Ishikawa (cell line): ENCODE results near the gene DOK4.

Source experiments
- CEBPB ChIP-seq: IDR thresholded peaks from 2 replicates; pipeline ENCODE4 v1.6.1; 2012
- CREB1 ChIP-seq: IDR thresholded peaks from 2 replicates; pipeline ENCODE4 v1.6.1; 2012; ENCODE audit warnings: low read depth
- EGR1 ChIP-seq: IDR thresholded peaks from 2 replicates; pipeline ENCODE4 v1.6.1; 2012
- EP300 ChIP-seq: IDR thresholded peaks from 2 replicates; pipeline ENCODE4 v1.6.1; 2012; ENCODE audit warnings: borderline replicate concordance
- FOXM1 ChIP-seq: IDR thresholded peaks from 2 replicates; pipeline ENCODE4 v1.6.1; 2012; ENCODE audit warnings: low read depth, borderline replicate concordance
- MAX ChIP-seq: IDR thresholded peaks from 2 replicates; pipeline ENCODE4 v1.6.1; 2012
- NFIC ChIP-seq: IDR thresholded peaks from 2 replicates; pipeline ENCODE4 v1.6.1; 2012
- RAD21 ChIP-seq: IDR thresholded peaks from 2 replicates; pipeline ENCODE4 v1.6.1; 2012; ENCODE audit warnings: low read depth
- TAF1 ChIP-seq: IDR thresholded peaks from 2 replicates; pipeline ENCODE4 v1.6.1; 2012; ENCODE audit warnings: low read depth, mild to moderate bottlenecking
- TCF12 ChIP-seq: IDR thresholded peaks from 2 replicates; pipeline ENCODE4 v1.6.1; 2012; ENCODE audit warnings: low read depth
- TEAD4 ChIP-seq: IDR thresholded peaks from 2 replicates; pipeline ENCODE4 v1.6.1; 2012
- USF1 ChIP-seq: IDR thresholded peaks from 2 replicates; pipeline ENCODE4 v1.6.1; 2012
- YY1 ChIP-seq: IDR thresholded peaks from 2 replicates; pipeline ENCODE4 v1.6.1; 2012; ENCODE audit warnings: low read depth
- ZBTB7A ChIP-seq: IDR thresholded peaks from 2 replicates; pipeline ENCODE4 v1.6.1; 2012; ENCODE audit warnings: low read depth
- TF ChIP-seq, protein P1 (sequence below): IDR thresholded peaks from 2 replicates; pipeline ENCODE4 v1.6.1; 2012; ENCODE audit warnings: low read depth, mild to moderate bottlenecking

Gene DOK4

GRCh38 chr16:57478396-57479204 is 7.7 kb downstream of the DOK4 start:
- no peak for TF ChIP-seq TAF1
- TF ChIP-seq MAX, result no peak
- no peak for TF ChIP-seq NFIC
- TF ChIP-seq USF1, result no peak
- no peak for TF ChIP-seq FOXM1
- no peak for TF ChIP-seq ZBTB7A

DNA sequence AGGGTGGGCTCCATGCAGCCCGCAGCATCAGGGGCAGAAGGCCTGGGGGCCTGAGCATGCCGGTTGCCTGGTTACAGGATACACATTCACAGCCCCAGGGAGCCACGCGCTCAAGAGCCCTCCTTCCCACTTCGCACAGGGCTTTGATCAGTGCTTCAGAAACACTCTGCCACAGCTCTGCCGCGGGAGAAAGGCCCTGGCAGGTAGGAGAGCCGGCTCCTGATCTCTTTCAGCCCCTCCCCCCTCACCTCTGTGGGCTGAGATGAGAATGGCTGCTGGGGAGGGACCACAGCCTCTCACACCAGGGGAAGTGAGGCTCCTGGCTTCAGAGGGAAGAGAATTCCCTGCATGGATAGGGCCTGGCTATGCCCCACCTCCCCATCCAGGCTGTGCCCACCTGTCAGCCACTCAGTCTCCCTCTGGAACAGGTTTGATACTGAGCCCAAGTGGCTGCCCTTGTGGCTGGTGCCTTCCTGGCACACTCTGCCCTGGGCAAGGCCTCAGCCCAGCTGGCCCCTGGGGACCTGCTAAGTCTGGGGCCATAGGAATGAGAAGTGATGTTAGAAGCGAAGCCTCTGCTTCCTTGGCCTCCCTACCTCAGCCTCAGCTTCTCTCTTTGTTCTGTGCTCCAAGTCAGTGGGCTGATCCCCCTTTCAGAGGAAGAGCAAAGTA is 8.6 kb downstream of the DOK4 start:
- TF ChIP-seq TEAD4, result no peak

DNA sequence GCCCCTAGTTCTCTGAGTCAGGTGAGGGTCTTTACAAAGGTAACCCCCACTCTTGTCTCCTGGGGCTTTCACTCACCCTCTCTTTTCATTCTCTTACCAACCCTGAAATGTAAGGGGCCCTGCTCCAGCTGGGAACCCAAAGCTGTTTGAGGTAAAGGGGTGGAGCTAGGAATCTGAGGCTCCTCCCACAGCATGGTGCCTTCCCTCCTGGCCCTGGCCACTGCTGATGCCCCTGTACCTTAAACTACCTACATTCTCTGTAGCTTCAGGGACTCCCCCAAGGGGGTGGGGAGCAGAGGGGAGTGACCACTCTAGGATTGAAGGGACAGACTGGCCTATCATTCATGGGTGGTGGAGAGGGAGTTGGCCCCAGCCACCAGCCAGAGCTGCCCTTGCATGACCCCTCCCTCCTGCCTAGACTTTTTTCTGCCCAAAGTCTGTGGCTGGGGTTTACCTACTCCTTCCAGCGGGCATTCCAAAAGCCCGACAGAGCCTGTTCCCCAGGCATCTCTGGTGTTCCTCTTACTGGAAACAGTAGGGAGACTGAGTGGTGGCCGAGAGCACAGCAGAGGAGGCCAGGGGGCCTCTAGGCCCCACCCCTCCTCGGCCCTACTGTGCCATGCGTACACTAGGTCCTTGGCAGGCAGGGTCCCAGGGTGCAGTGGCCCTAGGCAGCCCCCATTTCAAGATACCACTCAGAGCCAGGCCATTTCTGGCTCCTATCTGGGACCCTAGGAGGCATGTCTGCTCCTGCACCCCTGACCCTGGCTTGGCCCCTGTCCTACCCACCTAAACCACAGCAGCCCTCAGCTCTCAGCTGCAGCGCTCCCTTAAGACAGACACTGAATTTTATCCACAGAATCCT is 9.5 kb downstream of the DOK4 start:
- TF ChIP-seq USF1 (no peak), TEAD4 (no peak)

GRCh38 chr16:57475711-57476339 is 10.5 kb downstream of the DOK4 start:
- TF ChIP-seq CEBPB, result no peak
- TF ChIP-seq CREB1, result no peak
- no peak for TF ChIP-seq FOXM1
- no peak for TF ChIP-seq TAF1
- no peak for TF ChIP-seq USF1
- no peak for TF ChIP-seq TEAD4
- no peak for TF ChIP-seq EP300
- TF ChIP-seq, protein P1, sequence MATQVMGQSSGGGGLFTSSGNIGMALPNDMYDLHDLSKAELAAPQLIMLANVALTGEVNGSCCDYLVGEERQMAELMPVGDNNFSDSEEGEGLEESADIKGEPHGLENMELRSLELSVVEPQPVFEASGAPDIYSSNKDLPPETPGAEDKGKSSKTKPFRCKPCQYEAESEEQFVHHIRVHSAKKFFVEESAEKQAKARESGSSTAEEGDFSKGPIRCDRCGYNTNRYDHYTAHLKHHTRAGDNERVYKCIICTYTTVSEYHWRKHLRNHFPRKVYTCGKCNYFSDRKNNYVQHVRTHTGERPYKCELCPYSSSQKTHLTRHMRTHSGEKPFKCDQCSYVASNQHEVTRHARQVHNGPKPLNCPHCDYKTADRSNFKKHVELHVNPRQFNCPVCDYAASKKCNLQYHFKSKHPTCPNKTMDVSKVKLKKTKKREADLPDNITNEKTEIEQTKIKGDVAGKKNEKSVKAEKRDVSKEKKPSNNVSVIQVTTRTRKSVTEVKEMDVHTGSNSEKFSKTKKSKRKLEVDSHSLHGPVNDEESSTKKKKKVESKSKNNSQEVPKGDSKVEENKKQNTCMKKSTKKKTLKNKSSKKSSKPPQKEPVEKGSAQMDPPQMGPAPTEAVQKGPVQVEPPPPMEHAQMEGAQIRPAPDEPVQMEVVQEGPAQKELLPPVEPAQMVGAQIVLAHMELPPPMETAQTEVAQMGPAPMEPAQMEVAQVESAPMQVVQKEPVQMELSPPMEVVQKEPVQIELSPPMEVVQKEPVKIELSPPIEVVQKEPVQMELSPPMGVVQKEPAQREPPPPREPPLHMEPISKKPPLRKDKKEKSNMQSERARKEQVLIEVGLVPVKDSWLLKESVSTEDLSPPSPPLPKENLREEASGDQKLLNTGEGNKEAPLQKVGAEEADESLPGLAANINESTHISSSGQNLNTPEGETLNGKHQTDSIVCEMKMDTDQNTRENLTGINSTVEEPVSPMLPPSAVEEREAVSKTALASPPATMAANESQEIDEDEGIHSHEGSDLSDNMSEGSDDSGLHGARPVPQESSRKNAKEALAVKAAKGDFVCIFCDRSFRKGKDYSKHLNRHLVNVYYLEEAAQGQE, result no peak
- no peak for TF ChIP-seq RAD21
- TF ChIP-seq NFIC, result no peak
- TF ChIP-seq EGR1, result no peak
- no peak for TF ChIP-seq ZBTB7A
- TF ChIP-seq MAX, result no peak
- TF ChIP-seq YY1, result no peak

DNA sequence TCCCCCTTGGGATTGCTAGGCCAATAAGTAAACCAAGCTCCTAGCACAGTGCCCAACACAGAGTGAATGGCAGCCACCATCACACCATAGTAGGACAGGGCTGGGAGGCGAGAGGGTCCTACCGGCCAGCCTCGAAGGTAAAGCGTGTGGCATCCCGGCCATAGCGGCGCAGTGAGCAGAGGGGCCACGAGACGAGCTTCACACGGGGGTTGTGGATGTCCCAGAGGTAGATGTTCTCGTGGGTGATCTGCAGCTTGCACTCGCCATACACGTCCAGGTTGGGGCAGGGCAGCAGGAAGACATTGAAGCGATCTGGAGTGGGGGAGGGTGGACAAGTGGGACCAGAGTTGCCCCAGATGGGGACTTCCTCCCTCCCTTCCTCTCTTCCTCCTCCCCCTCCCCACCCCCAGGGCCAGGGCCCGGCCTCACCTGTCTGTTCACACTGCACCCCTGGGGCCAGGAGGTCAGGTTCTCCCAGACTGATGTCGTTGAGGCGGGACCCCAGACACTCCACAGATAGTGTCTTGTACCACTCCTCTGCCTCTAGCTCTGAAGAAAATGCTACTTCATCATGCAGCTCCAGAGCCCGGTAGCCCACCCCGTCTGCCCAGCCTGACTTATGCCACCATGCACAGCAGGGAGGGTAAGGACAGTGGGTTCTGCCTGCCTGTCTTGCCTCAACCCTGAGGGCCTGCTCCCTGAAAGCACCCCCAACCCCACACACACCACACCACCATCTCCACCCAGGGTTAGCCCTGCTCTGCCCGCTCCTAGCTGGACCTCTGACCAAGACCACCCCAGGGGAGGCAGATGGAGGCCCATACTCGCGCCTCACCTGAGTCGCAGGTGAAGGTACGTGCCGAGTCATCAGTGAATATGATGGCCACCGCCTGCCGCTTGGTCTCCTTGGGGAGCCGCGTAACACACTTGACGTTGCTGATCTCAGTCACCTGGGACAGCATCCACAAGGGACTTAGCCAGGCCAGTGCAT is 11.3 kb downstream of the DOK4 start:
- TF ChIP-seq CREB1 (no peak), ZBTB7A (no peak), EP300 (no peak), CEBPB (no peak), TAF1 (no peak)

GRCh38 chr16:57473906-57474305 is 12.4 kb downstream of the DOK4 start:
- TF ChIP-seq TCF12 (no peak), EP300 (no peak), NFIC (no peak), YY1 (no peak), CREB1 (no peak), TAF1 (no peak), ZBTB7A (no peak), RAD21 (no peak), FOXM1 (no peak), MAX (no peak), EGR1 (no peak), CEBPB (no peak), USF1 (no peak), TEAD4 (no peak)
- TF ChIP-seq, protein P1, result no peak
